A673 (cell line): ENCODE measurements around the gene DCLK1.

ENCODE experiments used
- EZH2 ChIP-seq: fragments of 200-600 bp; sonication (generic); IDR thresholded peaks from 2 replicates; pipeline ENCODE4 v1.6.1; 2017; ENCODE audit warnings: borderline replicate concordance, low read depth, mild to moderate bottlenecking, mixed read lengths, antibody characterized with exemption, low read length; ENCODE audit not compliant: poor library complexity, severe bottlenecking
- TF ChIP-seq, protein P1 (sequence below): fragments of 300-800, 200-600 bp; sonication (generic); conservative IDR thresholded peaks from 2 replicates; pipeline ENCODE4 v1.5.1; 2017; ENCODE audit warnings: low read depth, mild to moderate bottlenecking, antibody characterized with exemption, low read length, moderate library complexity, mixed read lengths

DNA sequence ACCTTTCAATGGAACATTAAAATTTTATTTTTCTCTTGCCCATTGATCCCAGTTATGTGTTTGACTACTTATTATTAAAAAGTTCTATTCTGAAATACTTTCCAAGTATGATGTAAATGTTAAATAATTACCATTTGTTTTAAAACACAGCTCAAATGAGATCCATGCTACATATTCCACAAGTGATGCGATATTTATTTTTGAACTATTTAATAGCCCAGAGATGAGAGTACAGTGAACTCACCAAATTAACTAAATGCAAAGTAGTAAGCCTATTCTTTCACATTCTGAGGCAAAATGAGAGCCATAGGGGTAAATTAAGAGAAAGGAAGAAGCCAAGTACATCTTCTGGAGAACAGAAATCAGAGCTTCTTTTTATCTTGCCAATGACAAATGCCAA lies 1.2 kb upstream of the DCLK1 start:
- TF ChIP-seq, protein P1, sequence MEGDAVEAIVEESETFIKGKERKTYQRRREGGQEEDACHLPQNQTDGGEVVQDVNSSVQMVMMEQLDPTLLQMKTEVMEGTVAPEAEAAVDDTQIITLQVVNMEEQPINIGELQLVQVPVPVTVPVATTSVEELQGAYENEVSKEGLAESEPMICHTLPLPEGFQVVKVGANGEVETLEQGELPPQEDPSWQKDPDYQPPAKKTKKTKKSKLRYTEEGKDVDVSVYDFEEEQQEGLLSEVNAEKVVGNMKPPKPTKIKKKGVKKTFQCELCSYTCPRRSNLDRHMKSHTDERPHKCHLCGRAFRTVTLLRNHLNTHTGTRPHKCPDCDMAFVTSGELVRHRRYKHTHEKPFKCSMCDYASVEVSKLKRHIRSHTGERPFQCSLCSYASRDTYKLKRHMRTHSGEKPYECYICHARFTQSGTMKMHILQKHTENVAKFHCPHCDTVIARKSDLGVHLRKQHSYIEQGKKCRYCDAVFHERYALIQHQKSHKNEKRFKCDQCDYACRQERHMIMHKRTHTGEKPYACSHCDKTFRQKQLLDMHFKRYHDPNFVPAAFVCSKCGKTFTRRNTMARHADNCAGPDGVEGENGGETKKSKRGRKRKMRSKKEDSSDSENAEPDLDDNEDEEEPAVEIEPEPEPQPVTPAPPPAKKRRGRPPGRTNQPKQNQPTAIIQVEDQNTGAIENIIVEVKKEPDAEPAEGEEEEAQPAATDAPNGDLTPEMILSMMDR: no peak
- TF ChIP-seq EZH2: no peak
